HCT116 (cell line): Measurements from ENCODE around the gene PPHLN1. TPM values are rescaled to one million over a fixed set of nuclear protein-coding genes. Genes with fewer than 3 reads are reported as not detected.

Experiments used
- ATAC-seq: fragments of 200-7000 bp; cut with Tn5 transposase; 2 replicates; pipeline ENCODE4 v1.9.1; 2020; ENCODE audit warnings: mild to moderate bottlenecking, moderate library complexity
- BruUV-seq: library from RNA; stranded (reverse); fragments of 400-500 nt; replicated peaks from 2 replicates; lab custom pipeline; 2021; lab: Mats Ljungman, UMichigan
- CTCF ChIA-PET: fragments of 300-600 bp; sonication (Branson Sonifier 250); formaldehyde crosslinking; loops from one replicate; lab custom pipeline; 2021; ENCODE audit warnings: antibody characterized with exemption; lab: Charles Lee
- POLR2A ChIA-PET: fragments of 300-600, 350-600 bp; sonication (Branson Sonifier 250); formaldehyde crosslinking; loops from one replicate; lab custom pipeline; 2021; ENCODE audit warnings: antibody characterized with exemption; lab: Charles Lee
- RAD21 ChIA-PET, 2 experiments: fragments of 300-600 bp; sonication (Branson Sonifier 250); formaldehyde crosslinking; loops; one replicate each; lab custom pipeline; 2023; ENCODE audit warnings: low total read pairs in 2 of 2; ENCODE audit not compliant: uncharacterized antibody in 2 of 2, unreplicated experiment in 2 of 2, low non-redundant PET in 1 of 2; lab: Charles Lee
- DNase-seq: peaks from one replicate; pipeline ENCODE4 v3.0.0-alpha.2; 2010; ENCODE audit warnings: low read depth, low spot score
- H2AFZ ChIP-seq: fragments of 200-600 bp; shearing (Covaris generic), sonication (generic); 2 replicates; pipeline ENCODE4 v1.6.1; 2017; ENCODE audit warnings: low read depth, mixed run types, mixed read lengths, antibody characterized with exemption, low read length; ENCODE audit not compliant: poor library complexity, severe bottlenecking
- H3K27ac ChIP-seq: 2 replicates; pipeline ENCODE4 v1.5.1; 2012; ENCODE audit warnings: low read depth, low read length
- H3K27me3 ChIP-seq: fragments of 200-600 bp; sonication (generic); 2 replicates; pipeline ENCODE4 v1.6.1; 2016; ENCODE audit warnings: mixed run types, low read length, mixed read lengths; ENCODE audit not compliant: insufficient read depth
- H3K36me3 ChIP-seq, 2 experiments: fragments of 200-500 bp in 1 of 2; fragments of 200-600 bp in 1 of 2; sonication (Bioruptor generic) in 1 of 2; sonication (generic) in 1 of 2; 2 replicates each; pipeline versions ENCODE4 v1.5.1 to v1.6.1; 2014 to 2016; ENCODE audit warnings: low read length in 2 of 2, inconsistent platforms in 1 of 2, mixed read lengths in 1 of 2, mixed run types in 1 of 2; ENCODE audit not compliant: insufficient read depth in 2 of 2, control insufficient read depth in 1 of 2
- H3K4me1 ChIP-seq, 2 experiments: fragments of 200-600 bp in 1 of 2; sonication (generic) in 1 of 2; 2 replicates each; pipeline versions ENCODE4 v1.5.1 to v1.6.1; 2012 to 2017; ENCODE audit warnings: low read length in 2 of 2, inconsistent platforms in 1 of 2, mild to moderate bottlenecking in 1 of 2, mixed read lengths in 1 of 2, mixed run types in 1 of 2, moderate library complexity in 1 of 2; ENCODE audit not compliant: insufficient read depth in 2 of 2, control insufficient read depth in 1 of 2
- H3K4me2 ChIP-seq: fragments of 200-600 bp; sonication (generic); 2 replicates; pipeline ENCODE4 v1.6.1; 2017; ENCODE audit warnings: mixed run types, low read length, mixed read lengths
- H3K4me3 ChIP-seq, 2 experiments: fragments of 200-600 bp in 1 of 2; sonication (generic) in 1 of 2; replicated peaks in 1 of 2; 2 replicates each; pipeline ENCODE4 v1.5.1; 2011 to 2016; ENCODE audit warnings: low read length in 2 of 2, control low read depth in 1 of 2, low read depth in 1 of 2, mild to moderate bottlenecking in 1 of 2, mixed read lengths in 1 of 2, mixed run types in 1 of 2
- H3K79me2 ChIP-seq: fragments of 200-600 bp; sonication (generic); 2 replicates; pipeline ENCODE4 v1.6.1; 2017; ENCODE audit warnings: mild to moderate bottlenecking, mixed run types, low read length, moderate library complexity, mixed read lengths; ENCODE audit not compliant: insufficient read depth
- H3K9ac ChIP-seq: fragments of 200-600 bp; sonication (generic); 2 replicates; pipeline ENCODE4 v1.6.1; 2016; ENCODE audit warnings: low read length, mixed read lengths
- H3K9me2 ChIP-seq: fragments of 200-600 bp; sonication (generic), shearing (Covaris generic); 2 replicates; pipeline ENCODE4 v1.6.1; 2017; ENCODE audit warnings: mixed run types, mild to moderate bottlenecking, moderate library complexity; ENCODE audit not compliant: insufficient read depth
- H3K9me3 ChIP-seq, 2 experiments: fragments of 200-500 bp in 1 of 2; fragments of 200-600 bp in 1 of 2; sonication (Bioruptor generic) in 1 of 2; sonication (generic) in 1 of 2; 2 replicates each; pipeline ENCODE4 v1.6.1; 2014 to 2017; ENCODE audit warnings: low read length in 2 of 2, mixed read lengths in 2 of 2, inconsistent platforms in 1 of 2, low read depth in 1 of 2, mild to moderate bottlenecking in 1 of 2, mixed run types in 1 of 2, moderate library complexity in 1 of 2; ENCODE audit not compliant: control insufficient read depth in 1 of 2, insufficient read depth in 1 of 2
- H4K20me1 ChIP-seq: fragments of 200-600 bp; sonication (generic), shearing (Covaris generic); 2 replicates; pipeline ENCODE4 v1.6.1; 2017; ENCODE audit warnings: mixed run types, mild to moderate bottlenecking, moderate library complexity; ENCODE audit not compliant: insufficient read depth
- EGR1 ChIP-seq: IDR thresholded peaks from 2 replicates; pipeline ENCODE4 v1.6.1; 2012; ENCODE audit warnings: low read depth
- JUND ChIP-seq: IDR thresholded peaks from 2 replicates; pipeline ENCODE4 v1.6.1; 2012
- POLR2A ChIP-seq: IDR thresholded peaks from 2 replicates; pipeline ENCODE4 v1.7.0; 2011; ENCODE audit warnings: borderline replicate concordance; ENCODE audit not compliant: insufficient read depth, insufficient read length; ENCODE audit errors: extremely low read depth
- RAD21 ChIP-seq: IDR thresholded peaks from 2 replicates; pipeline ENCODE4 v1.6.1; 2012; ENCODE audit warnings: low read depth, mild to moderate bottlenecking
- SP1 ChIP-seq: IDR thresholded peaks from 2 replicates; pipeline ENCODE4 v1.6.1; 2012; ENCODE audit warnings: low read depth
- ZNF274 ChIP-seq: fragments of 200-500 bp; sonication (Bioruptor generic); IDR thresholded peaks from 2 replicates; pipeline ENCODE4 v1.6.1; 2014; ENCODE audit warnings: mild to moderate bottlenecking, low read depth, low read length, inconsistent platforms
- intact Hi-C: fragments of 100-400 bp; cut with micrococcal nuclease; formaldehyde crosslinking; loops from 2 replicates; pipeline ENCODE4 v1.10.0; 2022
- total RNA-seq: library from RNA; stranded (reverse); gene quantifications from one replicate; pipeline ENCODE4 v1.2.1, GENCODE V29; 2021; ENCODE audit not compliant: unreplicated experiment
- TF ChIP-seq, protein P1 (sequence below): IDR thresholded peaks from 2 replicates; pipeline ENCODE4 v1.6.1; 2012; ENCODE audit warnings: low read depth
- TF ChIP-seq, protein P2 (sequence below): IDR thresholded peaks from 2 replicates; pipeline ENCODE4 v1.6.1; 2011; ENCODE audit warnings: mild to moderate bottlenecking, low read length, moderate library complexity; ENCODE audit not compliant: insufficient replicate concordance; ENCODE audit errors: extremely low read depth

The PPHLN1 gene
- total RNA-seq, 1 experiment from 2014 or later: 57.4 TPM

DNA sequence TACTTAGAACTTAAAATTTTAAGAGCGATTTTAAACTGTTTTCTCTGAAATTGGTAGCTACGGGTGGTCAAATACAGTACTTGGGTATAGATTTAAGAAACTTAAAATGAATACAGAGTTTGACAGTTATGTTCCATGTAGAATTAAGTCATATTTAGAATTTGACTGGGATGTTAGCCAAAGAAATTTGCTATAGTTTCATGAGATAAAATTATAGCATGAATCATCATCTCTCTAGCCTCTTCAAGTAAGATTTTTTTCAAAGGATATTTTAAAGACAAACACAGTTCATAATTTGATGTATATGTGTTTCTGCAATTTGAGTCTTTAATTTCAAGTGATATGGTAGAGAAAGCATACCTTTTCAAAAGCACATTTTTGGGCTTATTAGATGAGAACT is 41.1 kb upstream of the PPHLN1 start:
- H3K9me2 ChIP-seq: no peaks in the 10 kb centered on the region
- no peak for DNase-seq
- H3K9me3 ChIP-seq: no peaks in the 10 kb centered on the region
- H3K4me3 ChIP-seq: no peak overlapping the region
- intact Hi-C loops: no loop called here
- no peak for ATAC-seq
- H3K27me3 ChIP-seq: no peaks in the 10 kb centered on the region
- no peak overlapping the region for H2AFZ ChIP-seq
- H3K36me3 ChIP-seq: no peaks in the 10 kb centered on the region
- no peaks in the 10 kb centered on the region for H4K20me1 ChIP-seq
- H3K4me2 ChIP-seq: no peak overlapping the region
- ChIA-PET RAD21 (interaction anchor here in 1 of 2 experiments (0.7 kb wide), 1 partner anchor 154 kb away, joined by 19 read pairs; no protein-coding TSS in a partner anchor), CTCF (no interaction called here), POLR2A (no interaction called here)
- BruUV-seq: no TSS peak
- H3K79me2 ChIP-seq: no peaks in the 10 kb centered on the region
- H3K9ac ChIP-seq: no peak overlapping the region
- TF ChIP-seq RAD21 (no peak), SP1 (no peak)
- H3K27ac ChIP-seq: no peak overlapping the region
- H3K4me1 ChIP-seq: no peaks in the 10 kb centered on the region

DNA sequence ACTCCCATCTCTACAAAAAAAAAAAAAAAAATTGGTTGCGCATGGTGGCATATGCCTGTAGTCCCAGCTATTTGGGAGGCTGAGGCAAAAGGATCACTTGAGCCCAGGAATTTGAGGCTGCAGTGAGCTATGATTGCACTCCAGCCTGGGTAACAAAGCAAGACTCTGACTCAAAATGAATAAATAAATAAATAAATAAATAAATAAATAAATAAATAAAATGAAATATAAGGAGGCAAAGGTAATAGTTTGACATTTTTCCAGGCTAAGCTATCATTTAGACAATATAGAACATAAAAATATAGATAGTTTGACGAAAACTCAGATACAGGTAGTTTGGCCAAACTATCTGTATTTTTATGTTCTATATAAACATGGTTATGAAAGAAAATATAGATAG is 40.5 kb upstream of the PPHLN1 start:
- TF ChIP-seq, protein P1, sequence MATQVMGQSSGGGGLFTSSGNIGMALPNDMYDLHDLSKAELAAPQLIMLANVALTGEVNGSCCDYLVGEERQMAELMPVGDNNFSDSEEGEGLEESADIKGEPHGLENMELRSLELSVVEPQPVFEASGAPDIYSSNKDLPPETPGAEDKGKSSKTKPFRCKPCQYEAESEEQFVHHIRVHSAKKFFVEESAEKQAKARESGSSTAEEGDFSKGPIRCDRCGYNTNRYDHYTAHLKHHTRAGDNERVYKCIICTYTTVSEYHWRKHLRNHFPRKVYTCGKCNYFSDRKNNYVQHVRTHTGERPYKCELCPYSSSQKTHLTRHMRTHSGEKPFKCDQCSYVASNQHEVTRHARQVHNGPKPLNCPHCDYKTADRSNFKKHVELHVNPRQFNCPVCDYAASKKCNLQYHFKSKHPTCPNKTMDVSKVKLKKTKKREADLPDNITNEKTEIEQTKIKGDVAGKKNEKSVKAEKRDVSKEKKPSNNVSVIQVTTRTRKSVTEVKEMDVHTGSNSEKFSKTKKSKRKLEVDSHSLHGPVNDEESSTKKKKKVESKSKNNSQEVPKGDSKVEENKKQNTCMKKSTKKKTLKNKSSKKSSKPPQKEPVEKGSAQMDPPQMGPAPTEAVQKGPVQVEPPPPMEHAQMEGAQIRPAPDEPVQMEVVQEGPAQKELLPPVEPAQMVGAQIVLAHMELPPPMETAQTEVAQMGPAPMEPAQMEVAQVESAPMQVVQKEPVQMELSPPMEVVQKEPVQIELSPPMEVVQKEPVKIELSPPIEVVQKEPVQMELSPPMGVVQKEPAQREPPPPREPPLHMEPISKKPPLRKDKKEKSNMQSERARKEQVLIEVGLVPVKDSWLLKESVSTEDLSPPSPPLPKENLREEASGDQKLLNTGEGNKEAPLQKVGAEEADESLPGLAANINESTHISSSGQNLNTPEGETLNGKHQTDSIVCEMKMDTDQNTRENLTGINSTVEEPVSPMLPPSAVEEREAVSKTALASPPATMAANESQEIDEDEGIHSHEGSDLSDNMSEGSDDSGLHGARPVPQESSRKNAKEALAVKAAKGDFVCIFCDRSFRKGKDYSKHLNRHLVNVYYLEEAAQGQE: no peak
- TF ChIP-seq, protein P2, sequence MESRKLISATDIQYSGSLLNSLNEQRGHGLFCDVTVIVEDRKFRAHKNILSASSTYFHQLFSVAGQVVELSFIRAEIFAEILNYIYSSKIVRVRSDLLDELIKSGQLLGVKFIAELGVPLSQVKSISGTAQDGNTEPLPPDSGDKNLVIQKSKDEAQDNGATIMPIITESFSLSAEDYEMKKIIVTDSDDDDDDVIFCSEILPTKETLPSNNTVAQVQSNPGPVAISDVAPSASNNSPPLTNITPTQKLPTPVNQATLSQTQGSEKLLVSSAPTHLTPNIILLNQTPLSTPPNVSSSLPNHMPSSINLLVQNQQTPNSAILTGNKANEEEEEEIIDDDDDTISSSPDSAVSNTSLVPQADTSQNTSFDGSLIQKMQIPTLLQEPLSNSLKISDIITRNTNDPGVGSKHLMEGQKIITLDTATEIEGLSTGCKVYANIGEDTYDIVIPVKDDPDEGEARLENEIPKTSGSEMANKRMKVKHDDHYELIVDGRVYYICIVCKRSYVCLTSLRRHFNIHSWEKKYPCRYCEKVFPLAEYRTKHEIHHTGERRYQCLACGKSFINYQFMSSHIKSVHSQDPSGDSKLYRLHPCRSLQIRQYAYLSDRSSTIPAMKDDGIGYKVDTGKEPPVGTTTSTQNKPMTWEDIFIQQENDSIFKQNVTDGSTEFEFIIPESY: no peak
- TF ChIP-seq JUND: no peak
- no peak for TF ChIP-seq POLR2A
- no peak for TF ChIP-seq ZNF274
- TF ChIP-seq EGR1: no peak
- Histone ChIP-seq H3K4me3 (no peak overlapping the region), H3K36me3 (no peaks in the 10 kb centered on the region), H3K9me2 (no peaks in the 10 kb centered on the region), H3K27ac (no peak overlapping the region), H3K4me2 (no peak overlapping the region), H2AFZ (no peak overlapping the region), H3K9me3 (no peaks in the 10 kb centered on the region), H3K9ac (no peak overlapping the region), H3K4me1 (no peaks in the 10 kb centered on the region), H3K79me2 (no peaks in the 10 kb centered on the region), H4K20me1 (no peaks in the 10 kb centered on the region), H3K27me3 (no peaks in the 10 kb centered on the region)
- no peak for DNase-seq
- ATAC-seq: no peak
- ChIA-PET RAD21 (interaction anchor here in 1 of 2 experiments (0.7 kb wide), 1 partner anchor 458 kb away, joined by 5 read pairs; no protein-coding TSS in a partner anchor), POLR2A (no interaction called here), CTCF (no interaction called here)
- BruUV-seq: no TSS peak
- intact Hi-C loops: no loop called here
